Liver (tissue), 9 donors: ENCODE results near the gene MYOM1. TPM values are rescaled to one million over a fixed set of nuclear protein-coding genes. Genes with fewer than 3 reads are reported as not detected.

ENCODE experiments used
- DNase-seq: peaks from one replicate; pipeline ENCODE4 v3.0.0-alpha.2; 2017; ENCODE audit warnings: low spot score
- H3K27ac ChIP-seq, 2 donors: one replicate each; pipeline ENCODE4 v1.7.0; 2013; ENCODE audit warnings: inconsistent platforms in 2 of 2, low read length in 2 of 2, control low read depth in 1 of 2, low read depth in 1 of 2, mild to moderate bottlenecking in 1 of 2
- H3K27me3 ChIP-seq, 4 donors: one replicate each; pipeline versions ENCODE4 v1.6.1 to v1.7.0; 2013; ENCODE audit warnings: low read length in 3 of 4, inconsistent platforms in 1 of 4, mild to moderate bottlenecking in 1 of 4, moderate library complexity in 1 of 4; ENCODE audit not compliant: control insufficient read depth in 4 of 4, insufficient read depth in 4 of 4
- H3K36me3 ChIP-seq, 4 donors: one replicate each; pipeline versions ENCODE4 v1.6.1 to v1.7.0; 2013; ENCODE audit warnings: low read length in 3 of 4, mild to moderate bottlenecking in 3 of 4, low read depth in 1 of 4, moderate library complexity in 1 of 4; ENCODE audit not compliant: control insufficient read depth in 4 of 4, insufficient read depth in 3 of 4
- H3K4me1 ChIP-seq, 4 donors: one replicate each; pipeline versions ENCODE4 v1.6.1 to v1.7.0; 2013; ENCODE audit warnings: low read length in 3 of 4, mild to moderate bottlenecking in 3 of 4, moderate library complexity in 1 of 4; ENCODE audit not compliant: control insufficient read depth in 4 of 4, insufficient read depth in 4 of 4
- H3K4me3 ChIP-seq, 3 donors: one replicate each; pipeline versions ENCODE4 v1.6.1 to v1.7.0; 2013; ENCODE audit warnings: low read length in 3 of 3, control low read depth in 1 of 3, low read depth in 1 of 3, mild to moderate bottlenecking in 1 of 3
- H3K9ac ChIP-seq, 2 donors: one replicate each; pipeline ENCODE4 v1.7.0; 2013; ENCODE audit warnings: low read length in 2 of 2, mild to moderate bottlenecking in 2 of 2, moderate library complexity in 2 of 2, control low read depth in 1 of 2, low read depth in 1 of 2
- H3K9me3 ChIP-seq, 4 donors: one replicate each; pipeline versions ENCODE4 v1.6.1 to v1.7.0; 2013; ENCODE audit warnings: low read length in 3 of 4; ENCODE audit not compliant: control insufficient read depth in 4 of 4
- CTCF ChIP-seq: fragments of 150-350 bp; IDR thresholded peaks from 2 replicates; pipeline ENCODE4 v1.5.1; 2017; ENCODE audit warnings: improper control_type of control experiment, low read depth, low read length; ENCODE audit not compliant: missing input control
- EGR1 ChIP-seq, 2 donors: IDR thresholded peaks; 2 replicates each; pipeline ENCODE4 v1.6.1; 2016 to 2018; ENCODE audit warnings: antibody characterized with exemption in 2 of 2, low read depth in 2 of 2
- FOXA2 ChIP-seq: IDR thresholded peaks from 2 replicates; pipeline ENCODE4 v1.6.1; 2016; ENCODE audit warnings: antibody characterized with exemption
- GABPA ChIP-seq, 2 donors: IDR thresholded peaks in 1 of 2; conservative IDR thresholded peaks in 1 of 2; 2 replicates each; pipeline ENCODE4 v1.6.1; 2016; ENCODE audit warnings: antibody characterized with exemption in 2 of 2, mild to moderate bottlenecking in 1 of 2, moderate library complexity in 1 of 2
- HNF4A ChIP-seq, 2 donors: conservative IDR thresholded peaks; 2 replicates each; pipeline ENCODE4 v1.6.1; 2016; ENCODE audit warnings: antibody characterized with exemption in 2 of 2, mild to moderate bottlenecking in 2 of 2
- HNF4G ChIP-seq: IDR thresholded peaks from 2 replicates; pipeline ENCODE4 v1.6.1; 2016; ENCODE audit warnings: antibody characterized with exemption
- JUND ChIP-seq, 2 donors: IDR thresholded peaks; 2 replicates each; pipeline ENCODE4 v1.6.1; 2016; ENCODE audit warnings: antibody characterized with exemption in 2 of 2
- NR2F2 ChIP-seq: IDR thresholded peaks from 2 replicates; pipeline ENCODE4 v1.6.1; 2016; ENCODE audit warnings: antibody characterized with exemption
- RAD21 ChIP-seq, 2 donors: IDR thresholded peaks; 2 replicates each; pipeline ENCODE4 v1.6.1; 2016; ENCODE audit warnings: antibody characterized with exemption in 2 of 2, mild to moderate bottlenecking in 2 of 2
- RXRA ChIP-seq, 2 donors: IDR thresholded peaks; 2 replicates each; pipeline ENCODE4 v1.6.1; 2017 to 2018; ENCODE audit warnings: antibody characterized with exemption in 2 of 2, mild to moderate bottlenecking in 1 of 2
- SP1 ChIP-seq: IDR thresholded peaks from 2 replicates; pipeline ENCODE4 v1.6.1; 2018; ENCODE audit warnings: antibody characterized with exemption, mild to moderate bottlenecking
- TAF1 ChIP-seq: conservative IDR thresholded peaks from 2 replicates; pipeline ENCODE4 v1.6.1; 2016; ENCODE audit warnings: antibody characterized with exemption, mild to moderate bottlenecking
- YY1 ChIP-seq: IDR thresholded peaks from 2 replicates; pipeline ENCODE4 v1.6.1; 2016; ENCODE audit warnings: antibody characterized with exemption, mild to moderate bottlenecking
- WGBS: extraction: QIAGEN DNeasy Blood & Tissue Kit; methylation state at CpG from one replicate; pipeline ENCODE4 v1.1.7; 2013; 5-methylcytosine and 5-hydroxymethylcytosine counted together
- polyA plus RNA-seq, 2 donors: library from polyadenylated mRNA; stranded (reverse) in 1 of 2; unstranded in 1 of 2; fragments of 200-250 nt in 1 of 2; fragments of >200 nt in 1 of 2; fragmentation: Nextera tagmentation in 1 of 2; extraction: Ambion mirVana in 1 of 2; gene quantifications; one replicate each; pipeline versions ENCODE4 v1.2.1 to v1.2.3, GENCODE V29; 2013 to 2015
- total RNA-seq, 2 donors: library from RNA; depleted of rRNA; stranded (reverse); fragments of >200 nt; gene quantifications; one replicate each; pipeline ENCODE4 v1.2.3, GENCODE V29; 2014
- TF ChIP-seq, protein P1 (sequence below): IDR thresholded peaks from 2 replicates; pipeline ENCODE4 v1.6.1; 2016; ENCODE audit warnings: antibody characterized with exemption
- TF ChIP-seq, protein P2 (sequence below): IDR thresholded peaks from 2 replicates; pipeline ENCODE4 v1.6.1; 2016; ENCODE audit warnings: antibody characterized with exemption
- TF ChIP-seq, protein P3 (sequence below): IDR thresholded peaks from 2 replicates; pipeline ENCODE4 v1.6.1; 2016; ENCODE audit warnings: antibody characterized with exemption, mild to moderate bottlenecking
- TF ChIP-seq, protein P4 (sequence below): IDR thresholded peaks from 2 replicates; pipeline ENCODE4 v1.6.1; 2016; ENCODE audit warnings: antibody characterized with exemption
- donor health status: healthy.
- donor health status: healthy.
- donor health status: healthy.
- donor health status: healthy.
- donor health status: healthy.

The MYOM1 gene
- total and polyA plus RNA-seq, 4 donors, result 10.1 to 48.4 (median 21.3) TPM

DNA sequence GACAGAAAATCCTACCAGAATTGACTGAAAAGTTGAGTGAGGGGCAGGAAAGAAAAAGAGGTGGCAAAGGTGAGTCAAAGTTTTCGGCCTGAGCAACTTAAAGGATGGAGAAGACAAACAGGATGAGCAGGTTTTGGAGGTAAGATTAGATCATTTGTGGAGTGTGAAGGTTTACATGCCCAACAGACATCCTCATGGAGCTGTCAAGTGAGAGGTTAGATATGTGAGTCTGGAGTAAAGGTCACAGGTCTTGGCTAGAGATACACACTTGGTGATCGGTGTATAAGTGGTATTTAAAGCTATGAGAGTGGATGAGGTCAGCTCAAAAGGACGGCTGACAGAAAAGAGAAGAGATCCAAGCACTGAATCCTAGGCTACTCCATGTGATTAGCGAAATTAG is 16.7 kb upstream of the MYOM1 start:
- Histone ChIP-seq H3K27ac (no peak overlapping the region), H3K9ac (no peak overlapping the region), H3K9me3 (no peaks in the 10 kb centered on the region), H3K4me1 (peaks cover 7 to 22% (median 15%) of the 10 kb centered on the region in 4 donors), H3K27me3 (no peaks in the 10 kb centered on the region), H3K36me3 (no peaks in the 10 kb centered on the region), H3K4me3 (no peak overlapping the region)
- no peak for TF ChIP-seq SP1
- no peak for TF ChIP-seq TAF1
- TF ChIP-seq FOXA2, result no peak
- no peak for TF ChIP-seq JUND (IDR thresholded peaks at IDR 0.05)
- TF ChIP-seq EGR1 (IDR thresholded peaks at IDR 0.05; ENCODE audit: low read depth in 2 of 2), result no peak
- no peak for TF ChIP-seq RAD21 (IDR thresholded peaks at IDR 0.05)
- TF ChIP-seq, protein P1, sequence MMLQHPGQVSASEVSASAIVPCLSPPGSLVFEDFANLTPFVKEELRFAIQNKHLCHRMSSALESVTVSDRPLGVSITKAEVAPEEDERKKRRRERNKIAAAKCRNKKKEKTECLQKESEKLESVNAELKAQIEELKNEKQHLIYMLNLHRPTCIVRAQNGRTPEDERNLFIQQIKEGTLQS, result no peak
- WGBS, result 84% methylated on average over 4 of the region's 4 CpGs
- no peak for DNase-seq

DNA sequence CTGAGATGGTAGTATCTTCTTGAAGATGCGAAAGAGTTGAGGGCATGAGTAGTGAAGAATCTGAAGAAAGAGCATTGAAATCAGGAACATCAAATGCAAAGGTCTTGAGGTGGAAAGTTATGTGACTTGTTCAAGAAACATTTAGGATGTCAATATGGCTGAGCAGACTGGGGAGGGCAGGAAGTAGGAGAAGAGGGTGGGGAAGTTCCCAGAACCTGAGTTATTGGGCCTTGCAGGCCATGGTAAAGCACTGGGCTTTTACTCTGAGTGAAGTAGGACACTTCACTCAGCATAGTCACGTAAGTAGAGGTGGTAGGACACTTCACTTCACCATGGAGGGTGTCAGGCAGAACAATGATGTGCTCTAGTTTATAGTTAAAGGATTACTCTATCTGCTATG is 16.1 kb upstream of the MYOM1 start:
- Histone ChIP-seq H3K27me3 (no peaks in the 10 kb centered on the region), H3K9me3 (no peaks in the 10 kb centered on the region), H3K36me3 (no peaks in the 10 kb centered on the region), H3K9ac (no peak overlapping the region), H3K27ac (no peak overlapping the region), H3K4me1 (peaks cover 7 to 28% (median 18%) of the 10 kb centered on the region in 4 donors), H3K4me3 (no peak overlapping the region)
- no peak for TF ChIP-seq JUND (IDR thresholded peaks at IDR 0.05)
- TF ChIP-seq, protein P2, sequence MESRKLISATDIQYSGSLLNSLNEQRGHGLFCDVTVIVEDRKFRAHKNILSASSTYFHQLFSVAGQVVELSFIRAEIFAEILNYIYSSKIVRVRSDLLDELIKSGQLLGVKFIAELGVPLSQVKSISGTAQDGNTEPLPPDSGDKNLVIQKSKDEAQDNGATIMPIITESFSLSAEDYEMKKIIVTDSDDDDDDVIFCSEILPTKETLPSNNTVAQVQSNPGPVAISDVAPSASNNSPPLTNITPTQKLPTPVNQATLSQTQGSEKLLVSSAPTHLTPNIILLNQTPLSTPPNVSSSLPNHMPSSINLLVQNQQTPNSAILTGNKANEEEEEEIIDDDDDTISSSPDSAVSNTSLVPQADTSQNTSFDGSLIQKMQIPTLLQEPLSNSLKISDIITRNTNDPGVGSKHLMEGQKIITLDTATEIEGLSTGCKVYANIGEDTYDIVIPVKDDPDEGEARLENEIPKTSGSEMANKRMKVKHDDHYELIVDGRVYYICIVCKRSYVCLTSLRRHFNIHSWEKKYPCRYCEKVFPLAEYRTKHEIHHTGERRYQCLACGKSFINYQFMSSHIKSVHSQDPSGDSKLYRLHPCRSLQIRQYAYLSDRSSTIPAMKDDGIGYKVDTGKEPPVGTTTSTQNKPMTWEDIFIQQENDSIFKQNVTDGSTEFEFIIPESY, result no peak
- no peak for TF ChIP-seq CTCF
- no peak for TF ChIP-seq FOXA2
- TF ChIP-seq SP1, result no peak
- no peak for TF ChIP-seq TAF1
- TF ChIP-seq GABPA (IDR thresholded peaks at IDR 0.05 in 1 of 2, conservative IDR thresholded peaks at IDR 0.05 in 1 of 2), result no peak
- no peak for TF ChIP-seq HNF4A (conservative IDR thresholded peaks at IDR 0.05)
- DNase-seq, result no peak
- WGBS, result 97% methylated on average over 2 of the region's 2 CpGs

- DNase-seq, result no peak
- H3K4me3 ChIP-seq, result no peak overlapping the region
- 38% methylated on average over 5 of the region's 5 CpGs for WGBS
- no peak overlapping the region for H3K9ac ChIP-seq
- H3K27ac ChIP-seq, result peak overlapping the region in 1 of 2 donors; percentile 7
- no peaks in the 10 kb centered on the region for H3K27me3 ChIP-seq
- no peaks in the 10 kb centered on the region for H3K36me3 ChIP-seq
- H3K4me1 ChIP-seq, result peaks cover 7 to 38% (median 20%) of the 10 kb centered on the region in 4 donors
- H3K9me3 ChIP-seq, result no peaks in the 10 kb centered on the region
- no peak for TF ChIP-seq HNF4G
- TF ChIP-seq, protein P2, result no peak
- TF ChIP-seq RXRA (IDR thresholded peaks at IDR 0.05), result no peak
- TF ChIP-seq, protein P3, sequence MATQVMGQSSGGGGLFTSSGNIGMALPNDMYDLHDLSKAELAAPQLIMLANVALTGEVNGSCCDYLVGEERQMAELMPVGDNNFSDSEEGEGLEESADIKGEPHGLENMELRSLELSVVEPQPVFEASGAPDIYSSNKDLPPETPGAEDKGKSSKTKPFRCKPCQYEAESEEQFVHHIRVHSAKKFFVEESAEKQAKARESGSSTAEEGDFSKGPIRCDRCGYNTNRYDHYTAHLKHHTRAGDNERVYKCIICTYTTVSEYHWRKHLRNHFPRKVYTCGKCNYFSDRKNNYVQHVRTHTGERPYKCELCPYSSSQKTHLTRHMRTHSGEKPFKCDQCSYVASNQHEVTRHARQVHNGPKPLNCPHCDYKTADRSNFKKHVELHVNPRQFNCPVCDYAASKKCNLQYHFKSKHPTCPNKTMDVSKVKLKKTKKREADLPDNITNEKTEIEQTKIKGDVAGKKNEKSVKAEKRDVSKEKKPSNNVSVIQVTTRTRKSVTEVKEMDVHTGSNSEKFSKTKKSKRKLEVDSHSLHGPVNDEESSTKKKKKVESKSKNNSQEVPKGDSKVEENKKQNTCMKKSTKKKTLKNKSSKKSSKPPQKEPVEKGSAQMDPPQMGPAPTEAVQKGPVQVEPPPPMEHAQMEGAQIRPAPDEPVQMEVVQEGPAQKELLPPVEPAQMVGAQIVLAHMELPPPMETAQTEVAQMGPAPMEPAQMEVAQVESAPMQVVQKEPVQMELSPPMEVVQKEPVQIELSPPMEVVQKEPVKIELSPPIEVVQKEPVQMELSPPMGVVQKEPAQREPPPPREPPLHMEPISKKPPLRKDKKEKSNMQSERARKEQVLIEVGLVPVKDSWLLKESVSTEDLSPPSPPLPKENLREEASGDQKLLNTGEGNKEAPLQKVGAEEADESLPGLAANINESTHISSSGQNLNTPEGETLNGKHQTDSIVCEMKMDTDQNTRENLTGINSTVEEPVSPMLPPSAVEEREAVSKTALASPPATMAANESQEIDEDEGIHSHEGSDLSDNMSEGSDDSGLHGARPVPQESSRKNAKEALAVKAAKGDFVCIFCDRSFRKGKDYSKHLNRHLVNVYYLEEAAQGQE, result no peak
- TF ChIP-seq GABPA (IDR thresholded peaks at IDR 0.05 in 1 of 2, conservative IDR thresholded peaks at IDR 0.05 in 1 of 2), result no peak
- no peak for TF ChIP-seq YY1
- TF ChIP-seq, protein P4, sequence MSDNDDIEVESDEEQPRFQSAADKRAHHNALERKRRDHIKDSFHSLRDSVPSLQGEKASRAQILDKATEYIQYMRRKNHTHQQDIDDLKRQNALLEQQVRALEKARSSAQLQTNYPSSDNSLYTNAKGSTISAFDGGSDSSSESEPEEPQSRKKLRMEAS, result no peak
- no peak for TF ChIP-seq NR2F2
- no peak for TF ChIP-seq JUND (IDR thresholded peaks at IDR 0.05)
- no peak for TF ChIP-seq RAD21 (IDR thresholded peaks at IDR 0.05)
- no peak for TF ChIP-seq FOXA2
Observed at GRCh38 chr18:3234457-3234856, 14.7 kb upstream of the MYOM1 start.
